HCEC 1CT (cell line): Measurements from ENCODE around the gene NPEPPS.
A peak's percentile ranks its signal among the peaks of the same experiment; 100 is the strongest.
"Not testable (repeated sequence)": the region's sequence is repeated elsewhere in the genome, so short reads cannot be mapped to it uniquely, and the experiment has no call there.

Source experiments
- DNase-seq: peaks from one replicate; pipeline ENCODE4 v3.0.0-alpha.2; 2017

Gene NPEPPS

GRCh38 chr17:47561698-47562405, 30.9 kb downstream of the NPEPPS start:
- not testable (repeated sequence) for DNase-seq

GRCh38 chr17:47562406-47562705, 31.4 kb downstream of the NPEPPS start:
- not testable (repeated sequence) for DNase-seq

- peak; percentile 12 for DNase-seq
Observed at GRCh38 chr17:47567261-47567660, 36.4 kb downstream of the NPEPPS start.

GRCh38 chr17:47572561-47572960, 41.7 kb downstream of the NPEPPS start:
- not testable (repeated sequence) for DNase-seq

- not testable (repeated sequence) for DNase-seq
Observed at GRCh38 chr17:47582416-47582815, 51.5 kb downstream of the NPEPPS start.

- not testable (repeated sequence) for DNase-seq
Observed at GRCh38 chr17:47586378-47587055, 55.6 kb downstream of the NPEPPS start.

- DNase-seq, result not testable (repeated sequence)
Observed at GRCh38 chr17:47593522-47593921, 62.6 kb downstream of the NPEPPS start.

GRCh38 chr17:47603830-47604597, 73.1 kb downstream of the NPEPPS start:
- DNase-seq, result no peak

- DNase-seq, result peak; percentile 44
Observed at GRCh38 chr17:47604598-47604927, 73.7 kb downstream of the NPEPPS start.

GRCh38 chr17:47605011-47605410, 74.1 kb downstream of the NPEPPS start:
- peak; percentile 44 for DNase-seq

- no peak for DNase-seq
Observed at GRCh38 chr17:47607481-47607880, 76.6 kb downstream of the NPEPPS start.

GRCh38 chr17:47611372-47612350, 80.8 kb downstream of the NPEPPS start:
- peak; percentile 61 for DNase-seq

GRCh38 chr17:47615766-47616424, 85.0 kb downstream of the NPEPPS start:
- peak; percentile 42 for DNase-seq

GRCh38 chr17:47618410-47618809, 87.5 kb downstream of the NPEPPS start:
- DNase-seq, result no peak

GRCh38 chr17:47620503-47621245, 89.8 kb downstream of the NPEPPS start:
- no peak for DNase-seq

- DNase-seq, result peak; percentile 92
Observed at GRCh38 chr17:47621293-47622179, 90.6 kb downstream of the NPEPPS start.

GRCh38 chr17:47622180-47622549, 91.3 kb downstream of the NPEPPS start:
- no peak for DNase-seq

- DNase-seq, result no peak
Observed at GRCh38 chr17:47624727-47625068, 93.8 kb downstream of the NPEPPS start.

GRCh38 chr17:47628014-47628566, 97.2 kb downstream of the NPEPPS start:
- no peak for DNase-seq

- no peak for DNase-seq
Observed at GRCh38 chr17:47629826-47630225, 98.9 kb downstream of the NPEPPS start.
